ENCODE data around the gene SPAAR. TPM values are rescaled to one million over a fixed set of nuclear protein-coding genes. Genes with fewer than 3 reads are reported as not detected.

SPAAR gene
- total RNA-seq, 1 donor from 2014 or later, result 0.29 TPM

DNA sequence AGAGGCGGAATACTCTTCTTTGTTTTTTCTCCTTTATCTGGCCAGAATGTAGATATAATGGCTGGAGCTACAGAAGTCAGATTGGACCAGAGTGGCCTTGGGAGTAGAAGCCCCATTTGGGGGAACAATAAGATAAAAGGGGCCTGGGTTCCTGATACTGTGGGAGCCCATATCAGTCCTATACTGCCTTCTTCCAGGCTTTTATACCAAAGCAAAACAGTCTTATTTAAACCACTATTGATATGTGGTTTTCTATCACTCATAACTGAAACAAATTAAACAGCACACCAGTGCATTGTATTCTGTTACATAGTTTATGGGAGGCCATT, 14.3 kb downstream of the SPAAR start:
- no peak for TF ChIP-seq CTCF (conservative IDR thresholded peaks at IDR 0.05; ENCODE audit: low read depth, low read length)
- no peak for DNase-seq (ENCODE audit: low read depth)
- H3K4me3 ChIP-seq (ENCODE audit: low read depth, low read length), result peak overlapping the region; percentile 34

DNA sequence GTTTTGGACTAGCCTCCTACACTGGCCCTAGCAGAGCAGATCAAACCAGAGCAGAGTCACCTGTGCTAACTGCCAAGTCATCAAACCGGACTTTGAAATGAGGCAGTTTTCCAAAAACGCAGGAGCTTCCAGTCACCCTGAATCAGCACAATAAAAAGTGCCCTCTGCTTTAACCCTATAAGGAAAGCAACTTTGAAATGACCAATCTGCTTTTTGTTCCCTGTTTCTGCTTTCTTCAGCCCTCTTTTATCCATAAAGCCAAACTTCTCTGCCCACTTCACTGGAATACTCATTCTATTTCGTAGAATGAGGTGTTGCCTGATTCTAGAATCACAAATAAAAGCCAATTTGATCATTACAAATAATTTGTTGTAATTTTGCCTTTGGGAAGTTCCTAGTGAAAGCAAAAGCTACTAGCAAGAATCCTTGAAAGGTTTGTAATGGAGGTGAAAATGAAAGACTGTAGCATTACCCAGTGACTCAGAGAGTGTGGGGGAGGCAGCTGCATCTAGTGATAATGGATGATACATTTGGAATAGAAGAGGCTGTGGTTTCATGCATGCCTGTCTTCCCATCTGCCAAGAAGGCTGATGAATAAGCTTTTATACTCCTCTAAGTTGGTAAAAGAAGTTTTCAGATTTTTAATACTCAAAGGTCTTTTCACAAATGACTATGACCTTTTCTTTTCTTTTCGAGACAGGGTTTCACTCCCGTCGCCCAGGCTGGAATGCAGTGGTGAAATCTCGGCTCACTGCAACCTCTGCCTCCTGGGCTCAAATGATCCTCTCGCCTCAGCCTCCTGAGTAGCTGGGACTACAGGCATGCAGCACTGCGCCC, 14.9 kb downstream of the SPAAR start:
- peak; percentile 95 for DNase-seq (ENCODE audit: low read depth)
- TF ChIP-seq CTCF (conservative IDR thresholded peaks at IDR 0.05; ENCODE audit: low read depth, low read length), result no peak
- peak overlapping the region; percentile 34 for H3K4me3 ChIP-seq (ENCODE audit: low read depth, low read length)

DNA sequence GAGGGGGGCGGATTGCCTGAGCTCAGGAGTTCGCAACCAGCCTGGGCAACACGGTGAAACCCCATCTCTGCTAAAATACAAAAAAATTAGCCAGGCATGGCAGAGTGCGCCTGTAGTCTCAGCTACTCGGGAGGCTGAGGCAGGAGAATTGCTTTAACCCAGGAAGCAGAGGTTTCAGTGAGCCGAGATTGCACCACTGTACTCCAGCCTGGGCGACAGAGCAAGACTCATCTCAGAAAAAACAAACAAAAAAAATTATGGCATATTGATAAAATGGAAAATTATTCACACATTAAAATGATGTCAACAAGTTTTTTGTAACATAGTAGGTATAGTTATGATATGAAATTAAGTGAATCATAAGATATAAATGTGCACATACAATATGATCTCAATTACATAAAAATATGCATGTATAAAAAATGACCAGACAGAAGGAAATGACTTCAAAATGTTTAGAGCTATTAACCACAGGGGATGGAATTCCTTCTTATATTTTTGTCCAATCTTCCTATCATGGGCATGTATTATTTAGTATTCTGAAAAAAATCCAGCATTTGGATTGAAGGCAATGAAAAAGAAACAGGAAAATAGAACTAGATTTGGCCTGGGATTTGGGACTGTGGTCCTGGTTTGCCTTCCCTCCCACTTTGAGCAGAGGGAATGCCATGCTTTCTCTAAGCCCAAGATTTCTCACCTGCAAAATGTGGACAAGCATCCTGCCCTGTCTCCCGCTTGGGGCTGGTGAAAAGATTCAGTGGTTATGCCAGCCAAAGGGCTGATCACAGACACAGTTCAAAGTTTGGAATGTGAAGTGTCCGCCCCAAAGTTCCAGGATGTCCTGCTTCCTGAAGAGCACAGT, 19.5 kb downstream of the SPAAR start:
- TF ChIP-seq CTCF (conservative IDR thresholded peaks at IDR 0.05; ENCODE audit: low read depth, low read length), result no peak
- DNase-seq (ENCODE audit: low read depth), result no peak
- H3K4me3 ChIP-seq (ENCODE audit: low read depth, low read length), result no peak overlapping the region

DNA sequence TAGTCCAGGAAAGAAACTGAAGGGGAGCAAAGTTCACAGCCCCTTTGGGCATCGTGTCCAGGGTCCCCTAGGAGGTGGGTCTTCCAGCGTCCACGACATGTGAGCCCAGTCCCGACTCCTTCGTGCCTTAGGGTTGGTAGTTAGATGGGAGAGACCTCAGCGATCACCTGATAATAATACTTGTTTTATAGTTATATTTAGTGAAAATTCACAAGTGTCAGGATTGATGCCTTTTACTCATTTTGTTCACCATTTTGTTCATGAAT, 20.1 kb downstream of the SPAAR start:
- TF ChIP-seq CTCF (conservative IDR thresholded peaks at IDR 0.05; ENCODE audit: low read depth, low read length), result no peak
- DNase-seq (ENCODE audit: low read depth), result no peak
- H3K4me3 ChIP-seq (ENCODE audit: low read depth, low read length), result no peak overlapping the region

GRCh38 chr9:35930521-35930920, 21.2 kb downstream of the SPAAR start:
- no peak for TF ChIP-seq CTCF (conservative IDR thresholded peaks at IDR 0.05; ENCODE audit: low read depth, low read length)
- no peak overlapping the region for H3K4me3 ChIP-seq (ENCODE audit: low read depth, low read length)
- DNase-seq (ENCODE audit: low read depth), result no peak

DNA sequence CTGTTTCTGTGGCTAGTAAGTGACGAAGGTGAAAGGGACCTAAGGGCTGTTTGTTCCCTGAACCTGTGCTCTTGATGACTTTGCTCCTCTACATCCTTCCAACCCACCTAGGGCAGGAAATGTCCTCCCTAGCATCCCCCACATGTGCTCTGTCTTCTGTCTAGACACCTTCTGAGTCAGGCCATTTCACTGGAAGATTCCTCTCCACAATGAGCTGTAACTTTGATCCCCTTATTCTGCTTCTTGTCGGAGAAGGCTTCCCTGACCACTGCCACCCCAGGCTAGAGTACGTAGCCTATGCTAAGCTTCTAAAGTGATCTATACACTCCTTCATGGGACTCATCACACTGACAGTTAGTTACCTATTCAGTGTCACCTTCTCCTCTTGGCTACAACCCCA, 21.7 kb downstream of the SPAAR start:
- DNase-seq (ENCODE audit: low read depth), result no peak
- H3K4me3 ChIP-seq (ENCODE audit: low read depth, low read length), result no peak overlapping the region
- TF ChIP-seq CTCF (conservative IDR thresholded peaks at IDR 0.05; ENCODE audit: low read depth, low read length), result no peak

Measured in epithelial cell of proximal tubule (primary cell).